ENCODE data around the gene SNRPB.

The SNRPB gene

DNA sequence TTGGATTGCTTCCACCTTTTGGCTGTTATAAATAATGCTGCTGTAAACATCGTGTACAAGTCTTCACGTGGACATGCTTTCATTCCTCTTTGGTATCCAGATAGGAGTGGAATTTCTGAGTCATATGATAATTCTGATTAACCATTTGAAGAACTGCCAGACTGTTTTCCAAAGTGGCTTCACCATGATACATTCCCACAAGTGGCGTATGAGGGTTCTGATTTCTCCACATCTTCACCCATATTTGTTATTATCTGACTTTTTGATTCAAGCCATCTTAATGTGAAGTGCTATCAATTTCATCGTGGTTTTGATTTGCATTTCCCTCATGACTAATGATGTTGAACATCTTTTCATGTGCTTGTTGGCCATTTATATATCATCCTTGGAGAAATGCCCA is 2.9 kb upstream of the SNRPB start:
- no peak overlapping the region for H3K9ac ChIP-seq (ENCODE audit: low read length)
- H3F3A ChIP-seq (ENCODE audit: insufficient read depth, low read length): no peaks in the 10 kb centered on the region
- peaks cover 19% of the 10 kb centered on the region for H3K79me2 ChIP-seq (ENCODE audit: insufficient read depth, low read length)
- peaks cover 24% of the 10 kb centered on the region for H3K36me3 ChIP-seq (ENCODE audit: insufficient read depth, low read length)
- H3K9me3 ChIP-seq (ENCODE audit: low read length): no peaks in the 10 kb centered on the region
- no peaks in the 10 kb centered on the region for H3K9me2 ChIP-seq (ENCODE audit: low read depth, low read length)
- H3K4me3 ChIP-seq (ENCODE audit: low read depth, low read length, poor library complexity, severe bottlenecking): no peak overlapping the region
- no peak overlapping the region for H2AFZ ChIP-seq (ENCODE audit: low read length)
- TF ChIP-seq EZH2 (IDR thresholded peaks at IDR 0.05; ENCODE audit: borderline replicate concordance, low read length): no peak
- TF ChIP-seq, protein P1, sequence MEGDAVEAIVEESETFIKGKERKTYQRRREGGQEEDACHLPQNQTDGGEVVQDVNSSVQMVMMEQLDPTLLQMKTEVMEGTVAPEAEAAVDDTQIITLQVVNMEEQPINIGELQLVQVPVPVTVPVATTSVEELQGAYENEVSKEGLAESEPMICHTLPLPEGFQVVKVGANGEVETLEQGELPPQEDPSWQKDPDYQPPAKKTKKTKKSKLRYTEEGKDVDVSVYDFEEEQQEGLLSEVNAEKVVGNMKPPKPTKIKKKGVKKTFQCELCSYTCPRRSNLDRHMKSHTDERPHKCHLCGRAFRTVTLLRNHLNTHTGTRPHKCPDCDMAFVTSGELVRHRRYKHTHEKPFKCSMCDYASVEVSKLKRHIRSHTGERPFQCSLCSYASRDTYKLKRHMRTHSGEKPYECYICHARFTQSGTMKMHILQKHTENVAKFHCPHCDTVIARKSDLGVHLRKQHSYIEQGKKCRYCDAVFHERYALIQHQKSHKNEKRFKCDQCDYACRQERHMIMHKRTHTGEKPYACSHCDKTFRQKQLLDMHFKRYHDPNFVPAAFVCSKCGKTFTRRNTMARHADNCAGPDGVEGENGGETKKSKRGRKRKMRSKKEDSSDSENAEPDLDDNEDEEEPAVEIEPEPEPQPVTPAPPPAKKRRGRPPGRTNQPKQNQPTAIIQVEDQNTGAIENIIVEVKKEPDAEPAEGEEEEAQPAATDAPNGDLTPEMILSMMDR (IDR thresholded peaks at IDR 0.05; ENCODE audit: low read length): no peak
- no peak overlapping the region for H3K4me2 ChIP-seq (ENCODE audit: low read length)
- H4K20me1 ChIP-seq (ENCODE audit: insufficient read depth, low read length): peaks cover under 1% of the 10 kb centered on the region; the same call in 1 of the 2 replicates
- no peaks in the 10 kb centered on the region for H3K27me3 ChIP-seq (ENCODE audit: insufficient read depth, low read length)
- H3K4me1 ChIP-seq (ENCODE audit: insufficient read depth, low read length, severe bottlenecking): peaks cover 16% of the 10 kb centered on the region
- no peak overlapping the region for H3K27ac ChIP-seq (ENCODE audit: low read depth, low read length, poor library complexity, severe bottlenecking)

DNA sequence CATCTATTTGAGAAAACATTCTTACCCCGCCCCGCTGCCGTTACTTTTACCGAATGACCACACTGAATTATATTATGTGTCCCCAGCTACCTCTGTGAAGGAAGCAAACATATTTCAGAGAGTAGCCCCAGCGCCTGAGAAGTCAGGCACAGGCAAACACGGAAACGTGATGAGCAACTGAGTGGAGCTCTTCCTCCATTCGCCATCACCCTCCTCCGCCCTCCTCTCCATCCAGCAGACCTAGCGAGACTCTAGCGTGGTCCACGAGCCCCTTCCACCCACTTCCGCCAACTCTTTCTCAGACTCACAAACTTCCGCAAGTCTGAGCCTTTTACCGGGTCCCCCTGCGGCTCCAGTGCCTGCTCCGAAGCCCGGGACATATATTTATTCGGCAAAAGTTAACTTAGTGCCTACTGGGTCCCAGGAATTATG is 582 bp downstream of the SNRPB start:
- Histone ChIP-seq H3F3A (ENCODE audit: insufficient read depth, low read length) (no peaks in the 10 kb centered on the region), H3K79me2 (ENCODE audit: insufficient read depth, low read length) (peaks cover 32% of the 10 kb centered on the region), H2AFZ (ENCODE audit: low read length) (no peak overlapping the region), H3K36me3 (ENCODE audit: insufficient read depth, low read length) (peaks cover 50% of the 10 kb centered on the region), H3K4me2 (ENCODE audit: low read length) (peak overlapping the region; percentile 87), H3K9ac (ENCODE audit: low read length) (peak overlapping the region; percentile 95), H3K9me3 (ENCODE audit: low read length) (no peaks in the 10 kb centered on the region), H3K9me2 (ENCODE audit: low read depth, low read length) (no peaks in the 10 kb centered on the region), H4K20me1 (ENCODE audit: insufficient read depth, low read length) (peaks cover 7% of the 10 kb centered on the region; the same call in 1 of the 2 replicates), H3K4me1 (ENCODE audit: insufficient read depth, low read length, severe bottlenecking) (peaks cover 24% of the 10 kb centered on the region), H3K27me3 (ENCODE audit: insufficient read depth, low read length) (no peaks in the 10 kb centered on the region), H3K4me3 (ENCODE audit: low read depth, low read length, poor library complexity, severe bottlenecking) (peak overlapping the region; percentile 99), H3K27ac (ENCODE audit: low read depth, low read length, poor library complexity, severe bottlenecking) (peak overlapping the region; percentile 88)
- TF ChIP-seq EZH2 (IDR thresholded peaks at IDR 0.05; ENCODE audit: borderline replicate concordance, low read length): no peak
- TF ChIP-seq, protein P1 (IDR thresholded peaks at IDR 0.05; ENCODE audit: low read length): no peak

DNA sequence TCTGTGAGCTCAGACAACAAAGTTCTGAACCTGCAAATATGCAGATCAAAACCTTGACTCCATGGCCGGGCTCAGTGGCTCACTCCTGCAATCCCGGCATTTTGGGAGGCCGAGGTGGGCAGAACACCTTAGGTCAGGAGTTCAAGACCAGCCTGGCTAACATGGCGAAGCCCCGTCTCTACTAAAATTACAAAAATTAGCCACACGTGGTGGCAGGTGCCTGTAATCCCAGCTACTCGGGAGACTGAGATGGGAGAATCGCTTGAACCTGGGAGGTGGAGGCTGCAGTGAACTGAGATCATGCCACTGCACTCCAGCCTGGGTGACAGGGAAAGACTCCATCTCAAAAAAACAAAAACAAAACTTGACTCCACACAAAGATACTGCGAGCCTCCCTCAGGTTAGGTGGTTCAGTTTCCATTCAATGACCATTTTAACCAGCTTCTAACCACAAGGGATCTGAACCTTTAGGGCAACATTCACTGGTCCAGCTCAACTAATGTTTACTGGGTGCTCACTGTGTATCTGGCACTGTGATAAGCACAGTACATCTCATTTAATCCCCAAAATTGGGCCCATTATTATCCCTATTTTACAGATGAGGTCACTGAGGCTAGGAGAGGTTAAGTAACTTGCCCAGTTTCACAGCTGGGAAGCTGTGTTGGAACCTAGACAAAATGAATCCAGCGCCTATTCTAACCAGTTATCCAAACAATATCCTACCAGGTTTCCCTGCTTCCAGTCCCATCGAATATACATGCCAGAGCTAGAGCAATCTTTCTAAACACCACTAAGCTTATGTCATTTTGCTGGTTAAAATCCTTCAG is 1.8 kb downstream of the SNRPB start:
- Histone ChIP-seq H3K4me2 (ENCODE audit: low read length) (peak overlapping the region; percentile 87), H3K27ac (ENCODE audit: low read depth, low read length, poor library complexity, severe bottlenecking) (no peak overlapping the region), H3F3A (ENCODE audit: insufficient read depth, low read length) (no peaks in the 10 kb centered on the region), H3K79me2 (ENCODE audit: insufficient read depth, low read length) (peaks cover 32% of the 10 kb centered on the region), H3K9ac (ENCODE audit: low read length) (peak overlapping the region; percentile 95), H3K36me3 (ENCODE audit: insufficient read depth, low read length) (peaks cover 62% of the 10 kb centered on the region), H3K27me3 (ENCODE audit: insufficient read depth, low read length) (no peaks in the 10 kb centered on the region), H4K20me1 (ENCODE audit: insufficient read depth, low read length) (peaks cover 7% of the 10 kb centered on the region; the same call in 1 of the 2 replicates), H3K4me3 (ENCODE audit: low read depth, low read length, poor library complexity, severe bottlenecking) (peak overlapping the region; percentile 99), H3K9me2 (ENCODE audit: low read depth, low read length) (no peaks in the 10 kb centered on the region), H3K9me3 (ENCODE audit: low read length) (no peaks in the 10 kb centered on the region), H2AFZ (ENCODE audit: low read length) (no peak overlapping the region), H3K4me1 (ENCODE audit: insufficient read depth, low read length, severe bottlenecking) (peaks cover 24% of the 10 kb centered on the region)
- TF ChIP-seq EZH2 (IDR thresholded peaks at IDR 0.05; ENCODE audit: borderline replicate concordance, low read length): no peak
- TF ChIP-seq, protein P1 (IDR thresholded peaks at IDR 0.05; ENCODE audit: low read length): no peak

Measured in OCI-LY1 (cell line).